IMR-90 (cell line): ENCODE measurements around the gene ST8SIA4. TPM values are rescaled to one million over a fixed set of nuclear protein-coding genes. Genes with fewer than 3 reads are reported as not detected.

ENCODE experiments used
- ATAC-seq: fragments of 200-7000 bp; cut with Tn5 transposase; 2 replicates; pipeline ENCODE4 v1.9.1; 2020; ENCODE audit warnings: low read depth, mild to moderate bottlenecking, moderate library complexity
- BruUV-seq: library from RNA; stranded (reverse); fragments of 400-500 nt; replicated peaks from 2 replicates; lab custom pipeline; 2021; lab: Mats Ljungman, UMichigan
- CTCF ChIA-PET: fragments of 300-600 bp; formaldehyde crosslinking; extraction: SDS; loops from one replicate; lab custom pipeline; 2021; ENCODE audit warnings: antibody characterized with exemption; lab: Yijun Ruan, JAX
- POLR2A ChIA-PET: fragments of 300-600 bp; sonication (Branson Sonifier 250); formaldehyde crosslinking; loops from one replicate; lab custom pipeline; 2022; ENCODE audit warnings: antibody characterized with exemption; ENCODE audit not compliant: unreplicated experiment; lab: Charles Lee
- DNase-seq: peaks from one replicate; pipeline ENCODE4 v3.0.0; 2013
- H2AFZ ChIP-seq: replicated peaks from 2 replicates; pipeline ENCODE3; 2013; ENCODE audit warnings: low read length, mild to moderate bottlenecking; ENCODE audit not compliant: poor library complexity
- H2AK5ac ChIP-seq: 2 replicates; pipeline ENCODE4 v1.6.1; 2013; ENCODE audit warnings: low read depth, low read length, inconsistent platforms
- H2AK9ac ChIP-seq: replicated peaks from 2 replicates; pipeline ENCODE3; 2013; ENCODE audit warnings: mild to moderate bottlenecking, low read depth, low read length, moderate library complexity; ENCODE audit not compliant: poor library complexity
- H2BK120ac ChIP-seq: 2 replicates; pipeline ENCODE4 v1.6.1; 2013; ENCODE audit warnings: low read depth, low read length, inconsistent platforms
- H2BK15ac ChIP-seq: 3 replicates; pipeline ENCODE4 v1.6.1; 2013; ENCODE audit warnings: low read depth, low read length, inconsistent platforms
- H2BK20ac ChIP-seq: 2 replicates; pipeline ENCODE4 v1.6.1; 2013; ENCODE audit warnings: low read depth, mild to moderate bottlenecking, inconsistent platforms, low read length, moderate library complexity
- H2BK5ac ChIP-seq: 2 replicates; pipeline ENCODE4 v1.6.1; 2013; ENCODE audit warnings: mild to moderate bottlenecking, low read depth, low read length, inconsistent platforms; ENCODE audit not compliant: poor library complexity, severe bottlenecking
- H3K14ac ChIP-seq: replicated peaks from 2 replicates; pipeline ENCODE4 v1.6.1; 2013; ENCODE audit warnings: low read depth, low read length, inconsistent platforms
- H3K18ac ChIP-seq: 2 replicates; pipeline ENCODE4 v1.6.1; 2013; ENCODE audit warnings: low read depth, low read length, control low read depth
- H3K23ac ChIP-seq: 2 replicates; pipeline ENCODE4 v1.6.1; 2013; ENCODE audit warnings: low read depth, low read length, inconsistent platforms
- H3K27ac ChIP-seq: 2 replicates; pipeline ENCODE4 v1.5.1; 2013; ENCODE audit warnings: mild to moderate bottlenecking, control low read depth, low read length; ENCODE audit not compliant: insufficient read depth
- H3K27me3 ChIP-seq: 2 replicates; pipeline ENCODE4 v1.6.1; 2013; ENCODE audit warnings: low read length; ENCODE audit not compliant: control insufficient read depth, insufficient read depth
- H3K36me3 ChIP-seq: 2 replicates; pipeline ENCODE4 v1.6.1; 2013; ENCODE audit warnings: low read length, mixed read lengths; ENCODE audit not compliant: control insufficient read depth, insufficient read depth
- H3K4ac ChIP-seq: 2 replicates; pipeline ENCODE4 v1.6.1; 2013; ENCODE audit warnings: low read depth, low read length, inconsistent platforms
- H3K4me1 ChIP-seq: 2 replicates; pipeline ENCODE4 v1.6.1; 2013; ENCODE audit warnings: low read length, mixed read lengths; ENCODE audit not compliant: control insufficient read depth, insufficient read depth
- H3K4me2 ChIP-seq: 2 replicates; pipeline ENCODE4 v1.6.1; 2013; ENCODE audit warnings: low read depth, mild to moderate bottlenecking, control low read depth, low read length, moderate library complexity
- H3K4me3 ChIP-seq: 2 replicates; pipeline ENCODE4 v1.5.1; 2013; ENCODE audit warnings: low read depth, mild to moderate bottlenecking, control low read depth, low read length, moderate library complexity; ENCODE audit not compliant: insufficient read depth
- H3K56ac ChIP-seq: 2 replicates; pipeline ENCODE4 v1.6.1; 2013; ENCODE audit warnings: low read length, inconsistent platforms; ENCODE audit not compliant: insufficient read depth; ENCODE audit errors: extremely low read depth
- H3K79me1 ChIP-seq, 2 experiments: 2 replicates each; pipeline ENCODE4 v1.6.1; 2013; ENCODE audit warnings: low read length in 2 of 2, inconsistent platforms in 1 of 2, low read depth in 1 of 2
- H3K9ac ChIP-seq: 2 replicates; pipeline ENCODE4 v1.6.1; 2013; ENCODE audit warnings: low read depth, low read length, control low read depth
- H3K9me1 ChIP-seq: 2 replicates; pipeline ENCODE4 v1.6.1; 2013; ENCODE audit warnings: low read length, inconsistent platforms; ENCODE audit not compliant: insufficient read depth
- H3K9me3 ChIP-seq: 2 replicates; pipeline ENCODE4 v1.6.1; 2013; ENCODE audit warnings: low read length; ENCODE audit not compliant: control insufficient read depth, insufficient read depth
- H4K20me1 ChIP-seq: 2 replicates; pipeline ENCODE4 v1.6.1; 2013; ENCODE audit warnings: low read length, inconsistent platforms; ENCODE audit not compliant: insufficient read depth
- H4K5ac ChIP-seq: 2 replicates; pipeline ENCODE4 v1.6.1; 2013; ENCODE audit warnings: mild to moderate bottlenecking, low read depth, low read length, control low read depth
- H4K8ac ChIP-seq, 2 experiments: 2 replicates each; pipeline ENCODE4 v1.6.1; 2013; ENCODE audit warnings: low read depth in 2 of 2, low read length in 2 of 2, control low read depth in 1 of 2, inconsistent platforms in 1 of 2
- H4K91ac ChIP-seq: 2 replicates; pipeline ENCODE4 v1.6.1; 2013; ENCODE audit warnings: low read depth, low read length, inconsistent platforms; ENCODE audit not compliant: insufficient read depth
- BHLHE40 ChIP-seq: fragments of 150-350 bp; IDR thresholded peaks from 2 replicates; pipeline ENCODE4 v1.6.1; 2016; ENCODE audit warnings: mild to moderate bottlenecking, low read depth, low read length
- CHD1 ChIP-seq: IDR thresholded peaks from 2 replicates; pipeline ENCODE4 v1.6.1; 2012; ENCODE audit warnings: low read depth, low read length, improper control_type of control experiment
- MAZ ChIP-seq: IDR thresholded peaks from 2 replicates; pipeline ENCODE4 v1.6.1; 2012; ENCODE audit warnings: low read depth, mild to moderate bottlenecking, low read length, improper control_type of control experiment, moderate library complexity, borderline replicate concordance
- NFE2L2 ChIP-seq: fragments of 150-350 bp; IDR thresholded peaks from 2 replicates; pipeline ENCODE4 v1.6.1; 2016; ENCODE audit warnings: low read depth, mild to moderate bottlenecking, low read length
- RAD21 ChIP-seq: IDR thresholded peaks from 2 replicates; pipeline ENCODE4 v1.6.1; 2012; ENCODE audit warnings: low read length, improper control_type of control experiment
- WGBS, 2 experiments: methylation state at CpG; one replicate each; pipeline versions ENCODE4 v1.1.5 to v1.1.7; 2013; ENCODE audit warnings: missing lambda C conversion rate in 2 of 2; ENCODE audit not compliant: insufficient read length in 1 of 2; ENCODE audit errors: extremely low coverage in 2 of 2; 5-methylcytosine and 5-hydroxymethylcytosine counted together
- dilution Hi-C: fragments of 300-500 bp; cut with HindIII; formaldehyde crosslinking; loops from one replicate; pipeline ENCODE4 v1.14.3; 2018; ENCODE audit warnings: low sequenced_read_pairs; ENCODE audit not compliant: unreplicated experiment
- in situ Hi-C: fragments of 300-500 bp; cut with MboI; formaldehyde crosslinking; loops from 3 replicates; pipeline ENCODE4 v1.14.3; 2019; ENCODE audit warnings: low sequenced_read_pairs, inconsistent platforms, mixed read lengths
- intact Hi-C: fragments of 100-400 bp; cut with micrococcal nuclease; formaldehyde crosslinking; loops from 2 replicates; pipeline ENCODE4 v1.10.0; 2022
- polyA plus RNA-seq, 3 experiments: library from polyadenylated mRNA; depleted of rRNA; stranded (reverse); fragments of >200 nt; gene quantifications; 2 replicates each; pipeline ENCODE4 v1.2.3, GENCODE V29; 2012; ENCODE audit warnings: low replicate concordance in 1 of 3
- total RNA-seq: library from RNA; depleted of rRNA; stranded (reverse); fragments of >200 nt; gene quantifications from 2 replicates; pipeline ENCODE4 v1.2.3, GENCODE V29; 2012

Gene ST8SIA4
- total and polyA plus RNA-seq, 2 of the 4 experiments (the other 2 are of a cell fraction): 0.02 to 0.18 TPM

GRCh38 chr5:100896054-100896453, 7.0 kb downstream of the ST8SIA4 start:
- in situ Hi-C loops (no loop called here), dilution Hi-C loops (no loop called here), intact Hi-C loops (no loop called here)
- ChIA-PET CTCF (no interaction called here), POLR2A (no interaction called here)
- no peak overlapping the region for H2AFZ ChIP-seq
- H4K91ac ChIP-seq: no peak overlapping the region
- no peaks in the 10 kb centered on the region for H3K4me1 ChIP-seq
- no peak overlapping the region for H2BK5ac ChIP-seq
- H3K14ac ChIP-seq: no peak overlapping the region
- H4K5ac ChIP-seq: no peak overlapping the region
- H4K8ac ChIP-seq: no peak overlapping the region
- H3K27ac ChIP-seq: no peak overlapping the region
- no peaks in the 10 kb centered on the region for H3K79me1 ChIP-seq
- H3K4me2 ChIP-seq: no peak overlapping the region
- H2AK9ac ChIP-seq: no peak overlapping the region
- H3K9ac ChIP-seq: no peak overlapping the region
- H3K4ac ChIP-seq: no peak overlapping the region
- TF ChIP-seq MAZ (no peak), BHLHE40 (no peak), RAD21 (no peak), CHD1 (no peak), NFE2L2 (no peak)
- H3K9me1 ChIP-seq: no peaks in the 10 kb centered on the region
- no peak overlapping the region for H2BK120ac ChIP-seq
- H2BK20ac ChIP-seq: no peak overlapping the region
- H3K4me3 ChIP-seq: no peak overlapping the region
- H3K56ac ChIP-seq: no peak overlapping the region
- no CpG with 5 or more reads among the region's 2 CpGs for WGBS, 2 experiments
- no peaks in the 10 kb centered on the region for H4K20me1 ChIP-seq
- no peak for DNase-seq
- BruUV-seq: no TSS peak
- ATAC-seq: no peak
- no peaks in the 10 kb centered on the region for H3K9me3 ChIP-seq
- peaks cover 3% of the 10 kb centered on the region; the same call in 1 of the 2 replicates for H3K27me3 ChIP-seq
- H3K18ac ChIP-seq: no peak overlapping the region
- H3K23ac ChIP-seq: no peak overlapping the region
- no peak overlapping the region for H2AK5ac ChIP-seq
- H2BK15ac ChIP-seq: no peak overlapping the region
- H3K36me3 ChIP-seq: no peaks in the 10 kb centered on the region
